ENCODE data around the gene DYNLRB1. TPM values are rescaled to one million over a fixed set of nuclear protein-coding genes. Genes with fewer than 3 reads are reported as not detected.

DYNLRB1 gene
- total and polyA plus RNA-seq, 2 of the 13 experiments (the other 11 are each of a cell fraction or from before 2014, with no cell fraction given): 140 to 244 TPM

DNA sequence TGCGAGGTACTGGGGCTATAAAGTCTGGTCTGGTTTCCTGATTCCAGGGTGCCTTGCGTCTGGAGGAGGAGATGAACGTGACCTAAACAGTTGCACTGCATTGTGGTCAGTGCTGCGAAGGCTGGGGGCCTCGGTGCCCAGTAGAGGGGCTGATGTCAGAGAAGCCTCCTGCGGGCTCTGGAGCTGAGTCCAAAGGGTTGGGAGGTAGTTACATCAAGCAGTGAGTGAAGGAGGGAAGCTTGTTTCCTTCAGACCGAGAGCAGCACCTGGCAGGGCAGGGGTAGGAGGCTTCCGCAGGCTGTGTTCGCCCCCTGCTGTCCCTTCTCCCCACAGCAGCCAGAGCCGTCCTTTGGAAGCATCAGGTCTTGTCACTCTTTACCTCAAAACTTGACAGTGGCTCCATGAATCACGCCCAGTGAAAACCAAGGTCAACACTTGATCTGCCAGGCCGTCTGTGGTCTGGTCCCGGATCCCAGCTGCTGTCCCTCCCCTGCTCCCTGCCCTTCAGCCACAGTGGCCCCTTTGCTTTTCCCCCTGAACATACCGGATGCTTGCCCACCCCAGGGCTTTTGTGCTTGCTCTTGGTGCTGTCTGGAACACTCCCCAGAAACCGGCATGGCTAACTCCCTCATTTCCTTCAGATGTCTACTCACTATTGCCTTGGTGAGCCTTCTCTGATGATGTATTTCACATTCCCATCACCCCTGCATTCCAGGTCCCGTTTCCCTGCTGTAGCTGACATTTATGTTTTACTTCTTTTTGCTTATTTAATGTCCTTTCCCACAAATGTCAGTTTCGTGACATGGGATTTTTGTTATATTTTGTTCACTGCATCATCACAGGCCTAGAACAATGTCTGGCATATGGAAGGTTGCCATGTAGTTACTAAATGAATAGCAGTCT, 7.0 kb downstream of the DYNLRB1 start (continued):
- TF ChIP-seq, protein P1, sequence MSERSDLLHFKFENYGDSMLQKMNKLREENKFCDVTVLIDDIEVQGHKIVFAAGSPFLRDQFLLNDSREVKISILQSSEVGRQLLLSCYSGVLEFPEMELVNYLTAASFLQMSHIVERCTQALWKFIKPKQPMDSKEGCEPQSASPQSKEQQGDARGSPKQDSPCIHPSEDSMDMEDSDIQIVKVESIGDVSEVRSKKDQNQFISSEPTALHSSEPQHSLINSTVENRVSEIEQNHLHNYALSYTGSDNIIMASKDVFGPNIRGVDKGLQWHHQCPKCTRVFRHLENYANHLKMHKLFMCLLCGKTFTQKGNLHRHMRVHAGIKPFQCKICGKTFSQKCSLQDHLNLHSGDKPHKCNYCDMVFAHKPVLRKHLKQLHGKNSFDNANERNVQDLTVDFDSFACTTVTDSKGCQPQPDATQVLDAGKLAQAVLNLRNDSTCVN (CRISPR knock-in tag; IDR thresholded peaks at IDR 0.05; ENCODE audit: borderline replicate concordance): peak; percentile 35; the same call in 1 of the 2 replicates
- TF ChIP-seq, protein P2, sequence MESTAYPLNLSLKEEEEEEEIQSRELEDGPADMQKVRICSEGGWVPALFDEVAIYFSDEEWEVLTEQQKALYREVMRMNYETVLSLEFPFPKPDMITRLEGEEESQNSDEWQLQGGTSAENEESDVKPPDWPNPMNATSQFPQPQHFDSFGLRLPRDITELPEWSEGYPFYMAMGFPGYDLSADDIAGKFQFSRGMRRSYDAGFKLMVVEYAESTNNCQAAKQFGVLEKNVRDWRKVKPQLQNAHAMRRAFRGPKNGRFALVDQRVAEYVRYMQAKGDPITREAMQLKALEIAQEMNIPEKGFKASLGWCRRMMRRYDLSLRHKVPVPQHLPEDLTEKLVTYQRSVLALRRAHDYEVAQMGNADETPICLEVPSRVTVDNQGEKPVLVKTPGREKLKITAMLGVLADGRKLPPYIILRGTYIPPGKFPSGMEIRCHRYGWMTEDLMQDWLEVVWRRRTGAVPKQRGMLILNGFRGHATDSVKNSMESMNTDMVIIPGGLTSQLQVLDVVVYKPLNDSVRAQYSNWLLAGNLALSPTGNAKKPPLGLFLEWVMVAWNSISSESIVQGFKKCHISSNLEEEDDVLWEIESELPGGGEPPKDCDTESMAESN (CRISPR knock-in tag; conservative IDR thresholded peaks at IDR 0.05): no peak
- TF ChIP-seq POGZ (CRISPR knock-in tag; IDR thresholded peaks at IDR 0.05) (peak; percentile 44; the same call in 1 of the 2 replicates), ARID2 (CRISPR knock-in tag; IDR thresholded peaks at IDR 0.05; ENCODE audit: borderline replicate concordance) (no peak), TEAD3 (CRISPR knock-in tag; optimal IDR thresholded peaks at IDR 0.05; ENCODE audit: borderline replicate concordance) (peak; percentile 48), ZNF660 (CRISPR knock-in tag; IDR thresholded peaks at IDR 0.05; ENCODE audit: borderline replicate concordance, low read depth) (no peak), YY1 (IDR thresholded peaks at IDR 0.05; ENCODE audit: insufficient read depth, insufficient replicate concordance, low read depth, low read length) (peak; percentile 47), ZNF256 (CRISPR knock-in tag; conservative IDR thresholded peaks at IDR 0.05) (no peak), ZNF780A (CRISPR knock-in tag; IDR thresholded peaks at IDR 0.05) (no peak), ZNF225 (CRISPR knock-in tag; IDR thresholded peaks at IDR 0.05) (0 out of 2 replicates have a peak, but pooled peaks have one; percentile 54), RARG (CRISPR knock-in tag; IDR thresholded peaks at IDR 0.05; ENCODE audit: low read depth) (no peak), AKAP8 (CRISPR knock-in tag; IDR thresholded peaks at IDR 0.05) (peak; percentile 57; the same call in 1 of the 2 replicates), GTF2F1 (IDR thresholded peaks at IDR 0.05; ENCODE audit: low read length) (no peak), SMAD9 (CRISPR knock-in tag; IDR thresholded peaks at IDR 0.05) (no peak)
- TF ChIP-seq, protein P3, sequence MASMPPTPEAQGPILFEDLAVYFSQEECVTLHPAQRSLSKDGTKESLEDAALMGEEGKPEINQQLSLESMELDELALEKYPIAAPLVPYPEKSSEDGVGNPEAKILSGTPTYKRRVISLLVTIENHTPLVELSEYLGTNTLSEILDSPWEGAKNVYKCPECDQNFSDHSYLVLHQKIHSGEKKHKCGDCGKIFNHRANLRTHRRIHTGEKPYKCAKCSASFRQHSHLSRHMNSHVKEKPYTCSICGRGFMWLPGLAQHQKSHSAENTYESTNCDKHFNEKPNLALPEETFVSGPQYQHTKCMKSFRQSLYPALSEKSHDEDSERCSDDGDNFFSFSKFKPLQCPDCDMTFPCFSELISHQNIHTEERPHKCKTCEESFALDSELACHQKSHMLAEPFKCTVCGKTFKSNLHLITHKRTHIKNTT (CRISPR knock-in tag; IDR thresholded peaks at IDR 0.05): no peak
- TF ChIP-seq, protein P4, sequence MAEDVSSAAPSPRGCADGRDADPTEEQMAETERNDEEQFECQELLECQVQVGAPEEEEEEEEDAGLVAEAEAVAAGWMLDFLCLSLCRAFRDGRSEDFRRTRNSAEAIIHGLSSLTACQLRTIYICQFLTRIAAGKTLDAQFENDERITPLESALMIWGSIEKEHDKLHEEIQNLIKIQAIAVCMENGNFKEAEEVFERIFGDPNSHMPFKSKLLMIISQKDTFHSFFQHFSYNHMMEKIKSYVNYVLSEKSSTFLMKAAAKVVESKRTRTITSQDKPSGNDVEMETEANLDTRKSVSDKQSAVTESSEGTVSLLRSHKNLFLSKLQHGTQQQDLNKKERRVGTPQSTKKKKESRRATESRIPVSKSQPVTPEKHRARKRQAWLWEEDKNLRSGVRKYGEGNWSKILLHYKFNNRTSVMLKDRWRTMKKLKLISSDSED (CRISPR knock-in tag; IDR thresholded peaks at IDR 0.05): no peak
- TF ChIP-seq, protein P5, sequence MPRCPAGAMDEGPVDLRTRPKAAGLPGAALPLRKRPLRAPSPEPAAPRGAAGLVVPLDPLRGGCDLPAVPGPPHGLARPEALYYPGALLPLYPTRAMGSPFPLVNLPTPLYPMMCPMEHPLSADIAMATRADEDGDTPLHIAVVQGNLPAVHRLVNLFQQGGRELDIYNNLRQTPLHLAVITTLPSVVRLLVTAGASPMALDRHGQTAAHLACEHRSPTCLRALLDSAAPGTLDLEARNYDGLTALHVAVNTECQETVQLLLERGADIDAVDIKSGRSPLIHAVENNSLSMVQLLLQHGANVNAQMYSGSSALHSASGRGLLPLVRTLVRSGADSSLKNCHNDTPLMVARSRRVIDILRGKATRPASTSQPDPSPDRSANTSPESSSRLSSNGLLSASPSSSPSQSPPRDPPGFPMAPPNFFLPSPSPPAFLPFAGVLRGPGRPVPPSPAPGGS (CRISPR knock-in tag; IDR thresholded peaks at IDR 0.05): no peak; the same call in 1 of the 2 replicates
- TF ChIP-seq, protein P6, sequence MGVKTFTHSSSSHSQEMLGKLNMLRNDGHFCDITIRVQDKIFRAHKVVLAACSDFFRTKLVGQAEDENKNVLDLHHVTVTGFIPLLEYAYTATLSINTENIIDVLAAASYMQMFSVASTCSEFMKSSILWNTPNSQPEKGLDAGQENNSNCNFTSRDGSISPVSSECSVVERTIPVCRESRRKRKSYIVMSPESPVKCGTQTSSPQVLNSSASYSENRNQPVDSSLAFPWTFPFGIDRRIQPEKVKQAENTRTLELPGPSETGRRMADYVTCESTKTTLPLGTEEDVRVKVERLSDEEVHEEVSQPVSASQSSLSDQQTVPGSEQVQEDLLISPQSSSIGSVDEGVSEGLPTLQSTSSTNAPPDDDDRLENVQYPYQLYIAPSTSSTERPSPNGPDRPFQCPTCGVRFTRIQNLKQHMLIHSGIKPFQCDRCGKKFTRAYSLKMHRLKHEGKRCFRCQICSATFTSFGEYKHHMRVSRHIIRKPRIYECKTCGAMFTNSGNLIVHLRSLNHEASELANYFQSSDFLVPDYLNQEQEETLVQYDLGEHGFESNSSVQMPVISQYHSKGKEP (CRISPR knock-in tag; IDR thresholded peaks at IDR 0.05): no peak

All from HepG2 (cell line).